Naive thymus-derived CD4-positive, alpha-beta T cell (primary cell): ENCODE measurements around the gene GPR83. TPM values are rescaled to one million over a fixed set of nuclear protein-coding genes. Genes with fewer than 3 reads are reported as not detected.

ENCODE experiments used
- ATAC-seq: fragments of 150-1000 bp; cut with Tn5 transposase; 2 replicates; pipeline ENCODE4 v1.10.0; 2021; ENCODE audit warnings: mild to moderate bottlenecking, moderate library complexity
- CTCF ChIA-PET: fragments of 350-600 bp; sonication (Branson Sonifier 250); formaldehyde crosslinking; loops from one replicate; lab custom pipeline; 2021; ENCODE audit warnings: antibody characterized with exemption; lab: Charles Lee
- POLR2A ChIA-PET: fragments of 350-600 bp; sonication (Branson Sonifier 250); formaldehyde crosslinking; loops from one replicate; lab custom pipeline; 2021; ENCODE audit warnings: antibody characterized with exemption, inconsistent platforms; lab: Charles Lee
- DNase-seq, 9 donors: peaks; one replicate each; pipeline versions ENCODE4 v3.0.0 to v3.0.0-alpha.2; 2020 to 2022; ENCODE audit warnings: mixed read lengths in 1 of 9
- H3K27ac ChIP-seq: one replicate; pipeline ENCODE4 v1.7.0; 2013; ENCODE audit warnings: mild to moderate bottlenecking, low read depth, low read length, moderate library complexity
- H3K27me3 ChIP-seq, 2 donors: one replicate each; pipeline ENCODE4 v1.7.0; 2013; ENCODE audit warnings: low read length in 2 of 2, mild to moderate bottlenecking in 2 of 2, moderate library complexity in 2 of 2; ENCODE audit not compliant: control insufficient read depth in 2 of 2, insufficient read depth in 2 of 2
- H3K36me3 ChIP-seq, 3 experiments: 1 replicate in 2 of 3; 2 replicates in 1 of 3; pipeline ENCODE4 v1.7.0; 2013; ENCODE audit warnings: low read length in 3 of 3, mild to moderate bottlenecking in 3 of 3, moderate library complexity in 1 of 3; ENCODE audit not compliant: insufficient read depth in 3 of 3, control insufficient read depth in 2 of 3
- H3K4me1 ChIP-seq, 2 donors: one replicate each; pipeline ENCODE4 v1.7.0; 2013; ENCODE audit warnings: low read length in 2 of 2, mild to moderate bottlenecking in 2 of 2, moderate library complexity in 1 of 2; ENCODE audit not compliant: control insufficient read depth in 2 of 2, insufficient read depth in 2 of 2
- H3K4me3 ChIP-seq: 2 replicates; pipeline ENCODE4 v1.7.0; 2013; ENCODE audit warnings: mild to moderate bottlenecking, low read length
- H3K9me3 ChIP-seq, 3 experiments: 1 replicate in 2 of 3; 2 replicates in 1 of 3; pipeline ENCODE4 v1.7.0; 2013; ENCODE audit warnings: low read length in 3 of 3; ENCODE audit not compliant: control insufficient read depth in 2 of 3
- H3K27ac Mint-ChIP-seq, 9 donors: one replicate each; pipeline ENCODE4 v1.8.0; 2020 to 2022; ENCODE audit warnings: mixed read lengths in 9 of 9, mild to moderate bottlenecking in 8 of 9, moderate library complexity in 5 of 9, inconsistent platforms in 2 of 9
- H3K27me3 Mint-ChIP-seq, 5 donors: one replicate each; pipeline ENCODE4 v1.8.0; 2021 to 2022; ENCODE audit warnings: mixed read lengths in 5 of 5, mild to moderate bottlenecking in 1 of 5
- H3K36me3 Mint-ChIP-seq, 5 donors: one replicate each; pipeline ENCODE4 v1.8.0; 2020 to 2022; ENCODE audit warnings: mixed read lengths in 5 of 5, mild to moderate bottlenecking in 3 of 5, inconsistent platforms in 1 of 5
- H3K4me1 Mint-ChIP-seq, 7 donors: one replicate each; pipeline ENCODE4 v1.8.0; 2020 to 2022; ENCODE audit warnings: mixed read lengths in 7 of 7, mild to moderate bottlenecking in 3 of 7, inconsistent platforms in 1 of 7
- H3K4me3 Mint-ChIP-seq, 10 donors: one replicate each; pipeline ENCODE4 v1.8.0; 2020 to 2022; ENCODE audit warnings: mild to moderate bottlenecking in 10 of 10, mixed read lengths in 10 of 10, moderate library complexity in 6 of 10, inconsistent platforms in 2 of 10
- H3K9me3 Mint-ChIP-seq, 11 donors: one replicate each; pipeline ENCODE4 v1.8.0; 2020 to 2022; ENCODE audit warnings: mixed read lengths in 11 of 11, mild to moderate bottlenecking in 4 of 11, inconsistent platforms in 1 of 11, moderate library complexity in 1 of 11
- intact Hi-C, 2 donors: fragments of 100-400 bp; cut with micrococcal nuclease; formaldehyde crosslinking; loops; one replicate each; pipeline ENCODE4 v1.15.1; 2023
- polyA plus RNA-seq, 2 donors: library from polyadenylated mRNA; unstranded; fragments of 300-500 nt; fragmentation: Illumina TruSeq; gene quantifications; one replicate each; pipeline ENCODE4 v1.2.3, GENCODE V29; 2021
- total RNA-seq, 6 experiments: library from RNA in 5 of 6; stranded (reverse) in 5 of 6; gene quantifications; 1 replicate in 5 of 6; 2 replicates in 1 of 6; pipeline ENCODE4 v1.2.3 and lab custom pipeline; 2021 to 2026

The GPR83 gene
- total and polyA plus RNA-seq, 7 experiments from 2014 or later = 0.05 to 0.27 (median 0.10) TPM; not detected in 3

DNA sequence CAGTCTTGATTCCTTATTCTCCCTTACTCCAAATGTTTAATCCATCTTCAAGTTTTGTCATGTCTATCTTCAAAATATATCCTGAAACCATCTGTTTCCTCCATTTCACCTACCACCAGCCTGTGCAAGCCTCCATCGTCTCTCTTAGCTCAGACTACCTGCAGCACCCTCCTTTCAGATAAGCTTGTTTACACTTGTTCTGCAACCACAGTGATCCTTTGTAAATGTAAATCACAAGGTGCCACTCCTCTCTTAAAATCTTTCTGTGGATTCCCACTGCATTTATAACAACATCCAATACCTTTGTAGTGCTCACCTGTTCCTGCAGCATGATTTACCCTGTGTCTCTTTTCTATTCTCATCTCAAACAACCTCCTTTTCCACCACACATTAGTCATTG, 31.8 kb upstream of the GPR83 start:
- no peaks in the 10 kb centered on the region for H3K27me3 Mint-ChIP-seq
- ChIA-PET CTCF (no interaction called here), POLR2A (no interaction called here)
- no peak overlapping the region for H3K27ac ChIP-seq
- no peaks in the 10 kb centered on the region for H3K4me1 Mint-ChIP-seq
- peaks cover 0 to 56% (median 0%) of the 10 kb centered on the region in 3 experiments for H3K36me3 ChIP-seq
- peak overlapping the region in 1 of 9 donors; percentile 13 for H3K27ac Mint-ChIP-seq
- intact Hi-C loops = no loop called here
- ATAC-seq (no peak), DNase-seq (no peak)
- no peaks in the 10 kb centered on the region for H3K4me1 ChIP-seq
- H3K4me3 ChIP-seq = no peak overlapping the region
- no peaks in the 10 kb centered on the region for H3K9me3 ChIP-seq
- no peak overlapping the region for H3K4me3 Mint-ChIP-seq
- peaks cover 30 to 83% (median 74%) of the 10 kb centered on the region in 5 donors for H3K36me3 Mint-ChIP-seq
- H3K9me3 Mint-ChIP-seq = peaks cover 0 to 7% (median 0%) of the 10 kb centered on the region in 11 donors
- H3K27me3 ChIP-seq = no peaks in the 10 kb centered on the region

DNA sequence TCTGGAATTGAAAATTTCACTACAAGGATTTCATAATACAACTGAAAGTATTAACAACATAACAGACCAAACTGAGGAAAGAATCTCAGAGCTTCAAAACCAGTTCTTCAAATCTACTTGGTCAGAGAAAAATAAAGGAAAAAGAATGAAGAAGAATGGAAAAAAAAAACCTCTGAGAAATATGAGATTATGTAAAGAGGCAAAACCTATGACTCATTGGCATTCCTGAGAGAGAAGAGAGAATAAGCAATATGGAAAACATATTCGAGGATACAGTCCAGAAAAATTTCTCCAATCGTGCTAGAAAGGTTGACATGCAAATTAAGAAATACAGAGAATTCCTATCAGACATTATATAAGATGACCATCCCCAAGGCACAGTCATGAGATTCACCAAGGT, 23.4 kb upstream of the GPR83 start:
- ATAC-seq (no peak), DNase-seq (no peak)
- Mint-ChIP-seq H3K4me3 (no peak overlapping the region), H3K4me1 (peaks cover 0 to 3% (median 0%) of the 10 kb centered on the region in 7 donors), H3K36me3 (peaks cover 23 to 78% (median 66%) of the 10 kb centered on the region in 5 donors), H3K9me3 (peaks cover 0 to 7% (median 2%) of the 10 kb centered on the region in 11 donors), H3K27me3 (no peaks in the 10 kb centered on the region), H3K27ac (no peak overlapping the region)
- intact Hi-C loops = no loop called here
- H3K4me3 ChIP-seq = no peak overlapping the region
- H3K36me3 ChIP-seq = peaks cover 0 to 56% (median 5%) of the 10 kb centered on the region in 3 experiments
- H3K27me3 ChIP-seq = no peaks in the 10 kb centered on the region
- POLR2A ChIA-PET = no interaction called here
- CTCF ChIA-PET = no interaction called here
- no peaks in the 10 kb centered on the region for H3K9me3 ChIP-seq
- H3K27ac ChIP-seq = no peak overlapping the region
- no peaks in the 10 kb centered on the region for H3K4me1 ChIP-seq

DNA sequence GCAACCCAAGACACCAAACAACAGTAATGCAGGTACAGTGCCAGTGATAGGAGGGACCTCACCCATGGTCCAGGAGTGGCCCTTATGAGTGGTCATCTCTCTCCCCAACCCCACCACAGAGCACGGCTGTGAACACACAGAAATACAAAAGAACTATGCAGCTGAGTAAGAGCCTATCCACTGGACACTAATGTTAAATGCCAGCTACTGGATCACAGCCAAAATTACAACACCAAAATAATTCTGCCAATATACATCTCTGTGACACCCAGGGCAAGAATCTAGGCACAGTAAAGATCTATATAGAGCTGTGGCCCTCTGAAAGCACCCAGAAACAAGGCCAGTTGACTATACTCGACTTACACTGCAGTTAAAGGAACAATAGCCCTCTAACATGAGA, 22.8 kb upstream of the GPR83 start:
- no peaks in the 10 kb centered on the region for H3K27me3 Mint-ChIP-seq
- intact Hi-C loops = no loop called here
- no peak overlapping the region for H3K27ac ChIP-seq
- H3K27ac Mint-ChIP-seq = no peak overlapping the region
- POLR2A ChIA-PET = no interaction called here
- no peaks in the 10 kb centered on the region for H3K4me1 ChIP-seq
- DNase-seq = no peak
- H3K4me1 Mint-ChIP-seq = peaks cover 0 to 3% (median 0%) of the 10 kb centered on the region in 7 donors
- no peak for ATAC-seq
- peaks cover 23 to 78% (median 61%) of the 10 kb centered on the region in 5 donors for H3K36me3 Mint-ChIP-seq
- H3K36me3 ChIP-seq = peaks cover 0 to 49% (median 5%) of the 10 kb centered on the region in 3 experiments
- H3K4me3 Mint-ChIP-seq = no peak overlapping the region
- CTCF ChIA-PET = no interaction called here
- peaks cover 0 to 7% (median 2%) of the 10 kb centered on the region in 11 donors for H3K9me3 Mint-ChIP-seq
- H3K4me3 ChIP-seq = no peak overlapping the region
- no peaks in the 10 kb centered on the region for H3K9me3 ChIP-seq
- no peaks in the 10 kb centered on the region for H3K27me3 ChIP-seq

- CTCF ChIA-PET = no interaction called here
- peaks cover 18 to 76% (median 60%) of the 10 kb centered on the region in 5 donors for H3K36me3 Mint-ChIP-seq
- peaks cover 0 to 46% (median 5%) of the 10 kb centered on the region in 3 experiments for H3K36me3 ChIP-seq
These were observed 22.3 kb upstream of the GPR83 start for GRCh38 chr11:94423507-94423906.

GRCh38 chr11:94418123-94418765, 17.0 kb upstream of the GPR83 start:
- H3K4me1 Mint-ChIP-seq = no peaks in the 10 kb centered on the region
- ATAC-seq = no peak
- H3K27me3 ChIP-seq = no peaks in the 10 kb centered on the region
- H3K27me3 Mint-ChIP-seq = no peaks in the 10 kb centered on the region
- ChIA-PET POLR2A (no interaction called here), CTCF (interaction anchor here (0.7 kb wide), 1 partner anchor 9 kb away, joined by 8 read pairs; no protein-coding TSS in a partner anchor)
- H3K9me3 ChIP-seq = no peaks in the 10 kb centered on the region
- no peaks in the 10 kb centered on the region for H3K9me3 Mint-ChIP-seq
- no peak overlapping the region for H3K4me3 Mint-ChIP-seq
- intact Hi-C loops = loop anchor here in 1 of 2 donors (5.0 kb wide), 1 partner anchor 54 kb away; no protein-coding TSS in a partner anchor
- H3K36me3 ChIP-seq = peaks cover 0 to 17% (median 5%) of the 10 kb centered on the region in 3 experiments
- no peak overlapping the region for H3K4me3 ChIP-seq
- H3K36me3 Mint-ChIP-seq = peaks cover 0 to 55% (median 32%) of the 10 kb centered on the region in 5 donors
- H3K27ac ChIP-seq = no peak overlapping the region
- H3K27ac Mint-ChIP-seq = no peak overlapping the region
- DNase-seq = no peak
- no peaks in the 10 kb centered on the region for H3K4me1 ChIP-seq

More at GRCh38 chr11:94423507-94423906, 22.3 kb upstream of the GPR83 start:
- peaks cover 0 to 3% (median 0%) of the 10 kb centered on the region in 7 donors for H3K4me1 Mint-ChIP-seq
- H3K4me1 ChIP-seq = no peaks in the 10 kb centered on the region
- no peak overlapping the region for H3K27ac ChIP-seq
- POLR2A ChIA-PET = no interaction called here
- H3K9me3 ChIP-seq = no peaks in the 10 kb centered on the region
- H3K27me3 ChIP-seq = no peaks in the 10 kb centered on the region
- intact Hi-C loops = no loop called here
- DNase-seq (no peak), ATAC-seq (no peak)
- no peak overlapping the region for H3K27ac Mint-ChIP-seq
- no peaks in the 10 kb centered on the region for H3K27me3 Mint-ChIP-seq
- H3K4me3 ChIP-seq = no peak overlapping the region
- no peak overlapping the region for H3K4me3 Mint-ChIP-seq
- peaks cover 0 to 3% (median 0%) of the 10 kb centered on the region in 11 donors for H3K9me3 Mint-ChIP-seq

DNA sequence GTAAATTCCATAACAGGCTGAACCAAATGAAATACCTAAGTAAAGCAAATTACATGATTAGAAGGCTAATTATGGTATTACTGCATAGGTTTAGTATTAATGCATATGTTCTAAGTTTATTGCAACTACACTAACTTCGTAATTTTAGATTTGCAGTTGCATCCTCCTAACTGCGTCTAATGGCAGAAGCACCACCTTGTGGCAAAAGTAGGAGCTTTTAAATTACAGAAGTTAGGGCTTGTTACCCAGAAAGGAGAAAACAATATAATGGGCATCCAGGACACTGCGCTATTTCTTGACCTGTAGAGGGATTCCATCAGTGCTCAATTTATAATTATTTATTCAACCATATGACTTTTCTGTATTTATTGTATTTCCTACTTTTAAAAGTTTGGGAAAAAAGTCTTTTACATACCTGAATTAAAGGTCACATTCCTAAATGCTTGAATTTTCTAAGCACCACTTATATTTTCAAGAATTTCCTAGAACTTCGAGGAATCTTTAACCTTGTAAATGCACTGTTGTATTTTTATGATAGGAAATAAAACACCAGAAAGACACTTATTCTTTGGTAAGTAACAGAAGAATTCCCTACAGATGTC, 16.3 kb upstream of the GPR83 start:
- no peak for ATAC-seq
- POLR2A ChIA-PET = no interaction called here

More for the DNA sequence above, 16.3 kb upstream of the GPR83 start:
- Mint-ChIP-seq H3K36me3 (peaks cover 0 to 56% (median 38%) of the 10 kb centered on the region in 5 donors), H3K27me3 (no peaks in the 10 kb centered on the region), H3K4me3 (no peak overlapping the region), H3K4me1 (no peaks in the 10 kb centered on the region), H3K9me3 (peaks cover 0 to 4% (median 0%) of the 10 kb centered on the region in 11 donors), H3K27ac (no peak overlapping the region)
- DNase-seq = no peak
- Histone ChIP-seq H3K9me3 (no peaks in the 10 kb centered on the region), H3K4me1 (no peaks in the 10 kb centered on the region), H3K27ac (no peak overlapping the region), H3K27me3 (no peaks in the 10 kb centered on the region), H3K36me3 (peaks cover 0 to 11% (median 5%) of the 10 kb centered on the region in 3 experiments), H3K4me3 (no peak overlapping the region)
- CTCF ChIA-PET = interaction anchor here (0.7 to 1.2 kb wide), 2 partner anchors 8 to 522 kb away, joined by 3 to 8 read pairs; no protein-coding TSS in a partner anchor
- intact Hi-C loops = loop anchor here in 1 of 2 donors (5.0 kb wide), 1 partner anchor 55 kb away; no protein-coding TSS in a partner anchor
